GM23338 (cell line): ENCODE results near the gene CHRM4.

ENCODE experiments used
- CREB1 ChIP-seq: fragments of 250-450 bp; sonication (Bioruptor Pico); IDR thresholded peaks from 2 replicates; pipeline ENCODE4 v1.5.0; 2020; ENCODE audit warnings: low read depth, mild to moderate bottlenecking, moderate library complexity
- CTCF ChIP-seq, 2 experiments: fragments of 200-600 bp in 1 of 2; sonication (generic) in 1 of 2; conservative IDR thresholded peaks; 2 replicates each; pipeline versions ENCODE4 v1.5.1 to v1.6.1; 2016 to 2017; ENCODE audit warnings: antibody characterized with exemption in 2 of 2, low read depth in 2 of 2, mild to moderate bottlenecking in 2 of 2, moderate library complexity in 1 of 2
- ETS1 ChIP-seq: IDR thresholded peaks from 2 replicates; pipeline ENCODE4 v1.6.1; 2016; ENCODE audit warnings: antibody characterized with exemption
- EZH2 ChIP-seq: fragments of 200-600 bp; sonication (generic); IDR thresholded peaks from one replicate; pipeline ENCODE4 v1.8.0; 2017; ENCODE audit warnings: antibody characterized with exemption, mild to moderate bottlenecking, low read depth; ENCODE audit not compliant: unreplicated experiment
- JUNB ChIP-seq: IDR thresholded peaks from one replicate; pipeline ENCODE4 v1.6.1; 2016; ENCODE audit warnings: antibody characterized with exemption; ENCODE audit not compliant: unreplicated experiment
- POLR2AphosphoS5 ChIP-seq: IDR thresholded peaks from 2 replicates; pipeline ENCODE4 v1.6.1; 2016; ENCODE audit warnings: antibody characterized with exemption, low read depth
- REST ChIP-seq: IDR thresholded peaks from one replicate; pipeline ENCODE4 v1.6.1; 2018; ENCODE audit warnings: antibody characterized with exemption; ENCODE audit not compliant: unreplicated experiment

- no peak for TF ChIP-seq POLR2AphosphoS5
- no peak for TF ChIP-seq EZH2
- no peak for TF ChIP-seq ETS1
- no peak for TF ChIP-seq CREB1 (CRISPR knock-in tag)
- TF ChIP-seq CTCF (conservative IDR thresholded peaks at IDR 0.05; ENCODE audit: low read depth in 2 of 2), result no peak
- TF ChIP-seq REST, result no peak
- no peak for TF ChIP-seq JUNB
Observed at GRCh38 chr11:46364791-46365190, 26.8 kb downstream of the CHRM4 start.
